Endothelial cell of umbilical vein (primary cell): Measurements from ENCODE around the gene NUDT16L1. TPM values are rescaled to one million over a fixed set of nuclear protein-coding genes. Genes with fewer than 3 reads are reported as not detected.

Experiments used
- BruUV-seq: library from RNA; stranded (reverse); fragments of 400-500 nt; replicated peaks from 2 replicates; lab custom pipeline; 2021; lab: Mats Ljungman, UMichigan
- CTCF ChIA-PET: fragments of 300-600, 350-600 bp; sonication (Branson Sonifier 250); formaldehyde crosslinking; loops from one replicate; lab custom pipeline; 2021; ENCODE audit warnings: antibody characterized with exemption, inconsistent platforms; lab: Charles Lee
- POLR2A ChIA-PET: fragments of 300-600, 350-600 bp; sonication (Branson Sonifier 250); formaldehyde crosslinking; loops from one replicate; lab custom pipeline; 2021; ENCODE audit warnings: antibody characterized with exemption, inconsistent platforms; lab: Charles Lee
- DNase-seq: peaks from one replicate; pipeline ENCODE4 v3.0.0-alpha.2; 2011; ENCODE audit warnings: low read depth, low spot score
- FAIRE-seq: peaks from 2 replicates; lab custom pipeline; 2011; peaks lifted over from hg19 to GRCh38; lab: Jason Lieb, UNC
- H2AFZ ChIP-seq: 2 replicates; pipeline ENCODE4 v1.6.0; 2012; ENCODE audit warnings: low read depth, low read length, control low read depth, inconsistent platforms
- H3K27ac ChIP-seq: 2 replicates; pipeline ENCODE4 v1.5.1; 2011; ENCODE audit warnings: low read depth, mild to moderate bottlenecking, control low read depth, low read length, moderate library complexity; ENCODE audit not compliant: insufficient read depth
- H3K27me3 ChIP-seq, 2 experiments: 2 replicates each; pipeline versions ENCODE4 v1.6.0 to v1.6.1; 2011; ENCODE audit warnings: low read length in 2 of 2, mixed read lengths in 1 of 2; ENCODE audit not compliant: control insufficient read depth in 2 of 2, insufficient read depth in 2 of 2
- H3K36me3 ChIP-seq, 2 experiments: 2 replicates in 1 of 2; 3 replicates in 1 of 2; pipeline ENCODE4 v1.5.1; 2011; ENCODE audit warnings: low read length in 2 of 2, mild to moderate bottlenecking in 1 of 2, moderate library complexity in 1 of 2; ENCODE audit not compliant: control insufficient read depth in 2 of 2, insufficient read depth in 2 of 2; ENCODE audit errors: extremely low read depth in 1 of 2
- H3K4me1 ChIP-seq: 3 replicates; pipeline ENCODE4 v1.5.1; 2011; ENCODE audit warnings: mild to moderate bottlenecking, low read length; ENCODE audit not compliant: control insufficient read depth, insufficient read depth; ENCODE audit errors: extremely low read depth
- H3K4me2 ChIP-seq: 2 replicates; pipeline ENCODE4 v1.6.1; 2011; ENCODE audit warnings: low read length, control low read depth, mixed read lengths; ENCODE audit not compliant: insufficient read depth
- H3K4me3 ChIP-seq, 3 experiments: fragments of 200-600 bp in 1 of 3; sonication (generic), shearing (Covaris generic) in 1 of 3; replicated peaks in 1 of 3; 2 replicates each; pipeline ENCODE4 v1.5.1; 2011 to 2016; ENCODE audit warnings: control low read depth in 3 of 3, low read length in 3 of 3, mild to moderate bottlenecking in 2 of 3, inconsistent platforms in 1 of 3, low read depth in 1 of 3, moderate library complexity in 1 of 3; ENCODE audit not compliant: insufficient read depth in 1 of 3
- H3K79me2 ChIP-seq: 2 replicates; pipeline ENCODE4 v1.6.0; 2012; ENCODE audit warnings: low read length, inconsistent platforms; ENCODE audit not compliant: control insufficient read depth, insufficient read depth
- H3K9ac ChIP-seq: replicated peaks from 2 replicates; pipeline ENCODE3; 2011; ENCODE audit warnings: low read length, control low read depth; ENCODE audit not compliant: insufficient read depth; ENCODE audit errors: extremely low read depth
- H3K9me1 ChIP-seq: replicated peaks from 3 replicates; pipeline ENCODE4 v1.6.0; 2011; ENCODE audit warnings: mild to moderate bottlenecking, low read length; ENCODE audit not compliant: control insufficient read depth, insufficient read depth; ENCODE audit errors: extremely low read depth
- H3K9me3 ChIP-seq: replicated peaks from 2 replicates; pipeline ENCODE4 v1.5.1; 2012; ENCODE audit warnings: low read length, inconsistent platforms; ENCODE audit not compliant: control insufficient read depth, insufficient read depth
- H4K20me1 ChIP-seq: replicated peaks from 2 replicates; pipeline ENCODE3; 2011; ENCODE audit warnings: mild to moderate bottlenecking, low read length; ENCODE audit not compliant: control insufficient read depth, insufficient read depth; ENCODE audit errors: extremely low read depth
- CTCF ChIP-seq, 2 donors: IDR thresholded peaks; 1 replicate in 1 of 2; 2 replicates in 1 of 2; pipeline ENCODE4 v1.5.1; 2011; ENCODE audit warnings: low read length in 2 of 2, mild to moderate bottlenecking in 2 of 2, moderate library complexity in 2 of 2, control low read depth in 1 of 2, inconsistent platforms in 1 of 2, low read depth in 1 of 2; ENCODE audit not compliant: insufficient read depth in 1 of 2; ENCODE audit errors: extremely low read depth in 1 of 2
- EZH2 ChIP-seq: IDR thresholded peaks from 2 replicates; pipeline ENCODE4 v1.6.1; 2012; ENCODE audit warnings: borderline replicate concordance, low read depth, mild to moderate bottlenecking, moderate library complexity, low read length, inconsistent platforms; ENCODE audit not compliant: severe bottlenecking
- FOS ChIP-seq: IDR thresholded peaks from 2 replicates; pipeline ENCODE4 v1.6.1; 2011; ENCODE audit warnings: mild to moderate bottlenecking, low read length, moderate library complexity, borderline replicate concordance; ENCODE audit not compliant: insufficient read depth
- GATA2 ChIP-seq: IDR thresholded peaks from 2 replicates; pipeline ENCODE4 v1.7.0; 2011; ENCODE audit warnings: low read depth, mild to moderate bottlenecking, moderate library complexity, mixed read lengths, low read length; ENCODE audit not compliant: insufficient read length, insufficient read depth
- JUN ChIP-seq: IDR thresholded peaks from 2 replicates; pipeline ENCODE4 v1.6.1; 2011; ENCODE audit warnings: borderline replicate concordance, low read depth; ENCODE audit not compliant: insufficient read length, insufficient read depth
- MYC ChIP-seq: IDR thresholded peaks from one replicate; pipeline ENCODE4 v1.6.1; 2011; ENCODE audit warnings: mild to moderate bottlenecking, low read depth, low read length
- POLR2A ChIP-seq: IDR thresholded peaks from 2 replicates; pipeline ENCODE4 v1.6.1; 2012; ENCODE audit warnings: low read depth, mild to moderate bottlenecking, control low read depth, low read length
- POLR2AphosphoS5 ChIP-seq: IDR thresholded peaks from 2 replicates; pipeline ENCODE4 v1.6.1; 2012; ENCODE audit warnings: low read depth, mild to moderate bottlenecking, control low read depth, low read length, moderate library complexity; ENCODE audit not compliant: insufficient read depth
- dilution Hi-C: fragments of 300-500 bp; cut with MboI; formaldehyde crosslinking; loops from one replicate; pipeline ENCODE4 v1.15.0; 2019; ENCODE audit warnings: low sequenced_read_pairs; ENCODE audit not compliant: extremely low pct_ligation_motif_present
- intact Hi-C: fragments of 100-400 bp; cut with micrococcal nuclease; formaldehyde crosslinking; loops from one replicate; pipeline ENCODE4 v1.10.0; 2022
- polyA plus RNA-seq, 4 experiments: library from polyadenylated mRNA; depleted of rRNA in 3 of 4; stranded (reverse) in 3 of 4; unstranded in 1 of 4; fragments of >200 nt; gene quantifications; 2 replicates each; pipeline versions ENCODE4 v1.2.1 to v1.2.3, GENCODE V29; 2011 to 2012; ENCODE audit warnings: missing spikeins in 1 of 4
- total RNA-seq: library from RNA; stranded (reverse); gene quantifications from 2 replicates; pipeline ENCODE4 v1.2.3, GENCODE V29; 2021
- TF ChIP-seq, protein P1 (sequence below): IDR thresholded peaks from 2 replicates; pipeline ENCODE4 v1.6.1; 2011; ENCODE audit not compliant: insufficient read depth, insufficient read length

The NUDT16L1 gene
- total and polyA plus RNA-seq, 2 donors (not counting 3 experiments of a cell fraction or from before 2014, with no cell fraction given) = 24.7 to 53.1 TPM

- Histone ChIP-seq H3K9me1 (no peaks in the 10 kb centered on the region), H3K27me3 (no peaks in the 10 kb centered on the region), H2AFZ (no peak overlapping the region), H3K9ac (no peak overlapping the region), H3K4me3 (no peak overlapping the region), H3K4me1 (no peaks in the 10 kb centered on the region), H3K79me2 (no peaks in the 10 kb centered on the region), H3K4me2 (no peak overlapping the region), H4K20me1 (no peaks in the 10 kb centered on the region), H3K9me3 (no peaks in the 10 kb centered on the region), H3K27ac (no peak overlapping the region), H3K36me3 (peaks cover under 1 to 25% of the 10 kb centered on the region in 2 experiments)
- BruUV-seq = no TSS peak
- intact Hi-C loops = no loop called here
- FAIRE-seq = no peak
- ChIA-PET POLR2A (interaction anchor here (0.6 kb wide), 1 partner anchor 129 kb away, joined by 4 read pairs; no protein-coding TSS in a partner anchor), CTCF (interaction anchor here (0.7 kb wide), 1 partner anchor 54 kb away, joined by 3 read pairs; no protein-coding TSS in a partner anchor)
- DNase-seq = no peak
- dilution Hi-C loops = no loop called here
- no peak for TF ChIP-seq GATA2
- TF ChIP-seq JUN = no peak
- TF ChIP-seq MYC = no peak
- no peak for TF ChIP-seq FOS
- TF ChIP-seq, protein P1, sequence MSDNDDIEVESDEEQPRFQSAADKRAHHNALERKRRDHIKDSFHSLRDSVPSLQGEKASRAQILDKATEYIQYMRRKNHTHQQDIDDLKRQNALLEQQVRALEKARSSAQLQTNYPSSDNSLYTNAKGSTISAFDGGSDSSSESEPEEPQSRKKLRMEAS = no peak
- TF ChIP-seq POLR2AphosphoS5 = no peak
- no peak for TF ChIP-seq CTCF (IDR thresholded peaks at IDR 0.05; ENCODE audit: extremely low read depth in 1 of 2, insufficient read depth in 1 of 2, low read depth in 1 of 2, low read length in 2 of 2)
- no peak for TF ChIP-seq POLR2A
- TF ChIP-seq EZH2 = no peak
Measured at GRCh38 chr16:4704491-4704890, 11.1 kb downstream of the NUDT16L1 start.
